HCT116 (cell line): Measurements from ENCODE around the gene CDK11B.
"Not testable (repeated sequence)": the region's sequence is repeated elsewhere in the genome, so short reads cannot be mapped to it uniquely, and the experiment has no call there.

Experiments
- CTCF ChIP-seq, 3 experiments: fragments of 200-600 bp in 1 of 3; sonication (generic) in 1 of 3; IDR thresholded peaks in 2 of 3; conservative IDR thresholded peaks in 1 of 3; 2 replicates each; pipeline ENCODE4 v1.5.1; 2012 to 2017; ENCODE audit warnings: low read depth in 2 of 3, low read length in 2 of 3, antibody characterized with exemption in 1 of 3, borderline replicate concordance in 1 of 3, control low read depth in 1 of 3, mild to moderate bottlenecking in 1 of 3, mixed read lengths in 1 of 3, mixed run types in 1 of 3, moderate library complexity in 1 of 3; ENCODE audit not compliant: insufficient read depth in 1 of 3
- EZH2phosphoT487 ChIP-seq: fragments of 200-600 bp; IDR thresholded peaks from 2 replicates; pipeline ENCODE4 v1.6.1; 2018; ENCODE audit warnings: antibody characterized with exemption, borderline replicate concordance
- POLR2A ChIP-seq: IDR thresholded peaks from 2 replicates; pipeline ENCODE4 v1.7.0; 2011; ENCODE audit warnings: borderline replicate concordance; ENCODE audit not compliant: insufficient read depth, insufficient read length; ENCODE audit errors: extremely low read depth
- POLR2AphosphoS5 ChIP-seq: IDR thresholded peaks from 2 replicates; pipeline ENCODE4 v1.6.1; 2011; ENCODE audit warnings: mild to moderate bottlenecking, low read depth, low read length, moderate library complexity
- RAD21 ChIP-seq: IDR thresholded peaks from 2 replicates; pipeline ENCODE4 v1.6.1; 2012; ENCODE audit warnings: low read depth, mild to moderate bottlenecking
- TCF7L2 ChIP-seq: IDR thresholded peaks from 2 replicates; pipeline ENCODE4 v1.7.0; 2011; ENCODE audit warnings: borderline replicate concordance, inconsistent platforms; ENCODE audit not compliant: insufficient read depth, insufficient read length; ENCODE audit errors: extremely low read depth
- YY1 ChIP-seq: IDR thresholded peaks from 2 replicates; pipeline ENCODE4 v1.6.1; 2011; ENCODE audit warnings: low read length, low read depth, moderate library complexity, mild to moderate bottlenecking; ENCODE audit not compliant: insufficient replicate concordance; ENCODE audit errors: extremely low read depth
- TF ChIP-seq, protein P1 (sequence below): IDR thresholded peaks from 2 replicates; pipeline ENCODE4 v1.6.1; 2012

DNA sequence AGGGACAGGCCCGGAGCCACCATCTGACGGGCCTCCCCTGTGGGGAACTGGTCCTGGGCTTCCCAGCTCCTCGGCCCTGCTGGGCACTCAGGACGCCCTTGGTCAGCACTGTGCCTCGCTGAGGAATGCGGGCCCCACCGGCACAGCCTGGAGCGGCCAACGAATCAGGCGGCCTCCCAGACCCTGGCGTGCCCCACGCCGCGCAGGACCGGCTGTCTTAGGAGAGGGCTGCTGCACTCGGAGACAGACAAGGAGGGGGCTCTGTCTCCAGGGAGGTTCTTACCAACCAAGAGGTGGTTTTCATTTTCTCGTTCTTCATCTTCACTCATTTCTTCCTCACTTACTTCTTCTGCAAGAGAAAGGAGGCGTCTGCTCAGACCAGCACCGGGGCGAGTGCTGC is 49.1 kb upstream of the CDK11B start:
- TF ChIP-seq YY1; POLR2AphosphoS5; CTCF (IDR thresholded peaks at IDR 0.05 in 2 of 3, conservative IDR thresholded peaks at IDR 0.05 in 1 of 3; ENCODE audit: borderline replicate concordance in 1 of 3, insufficient read depth in 1 of 3, low read depth in 2 of 3, low read length in 2 of 3); TCF7L2; POLR2A; RAD21; EZH2phosphoT487: not testable (repeated sequence)
- TF ChIP-seq, protein P1, sequence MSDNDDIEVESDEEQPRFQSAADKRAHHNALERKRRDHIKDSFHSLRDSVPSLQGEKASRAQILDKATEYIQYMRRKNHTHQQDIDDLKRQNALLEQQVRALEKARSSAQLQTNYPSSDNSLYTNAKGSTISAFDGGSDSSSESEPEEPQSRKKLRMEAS = not testable (repeated sequence)
